GM21723 (cell line): ENCODE data around the gene ATF3.
"Not testable (repeated sequence)": the region's sequence is repeated elsewhere in the genome, so short reads cannot be mapped to it uniquely, and the experiment has no call there.

Experiments used
- ATAC-seq: cut with Tn5 transposase; IDR thresholded peaks from one replicate; pipeline ENCODE4 v1.9.1; 2021; ENCODE audit warnings: mild to moderate bottlenecking, moderate library complexity; ENCODE audit not compliant: unreplicated experiment

The ATF3 gene

DNA sequence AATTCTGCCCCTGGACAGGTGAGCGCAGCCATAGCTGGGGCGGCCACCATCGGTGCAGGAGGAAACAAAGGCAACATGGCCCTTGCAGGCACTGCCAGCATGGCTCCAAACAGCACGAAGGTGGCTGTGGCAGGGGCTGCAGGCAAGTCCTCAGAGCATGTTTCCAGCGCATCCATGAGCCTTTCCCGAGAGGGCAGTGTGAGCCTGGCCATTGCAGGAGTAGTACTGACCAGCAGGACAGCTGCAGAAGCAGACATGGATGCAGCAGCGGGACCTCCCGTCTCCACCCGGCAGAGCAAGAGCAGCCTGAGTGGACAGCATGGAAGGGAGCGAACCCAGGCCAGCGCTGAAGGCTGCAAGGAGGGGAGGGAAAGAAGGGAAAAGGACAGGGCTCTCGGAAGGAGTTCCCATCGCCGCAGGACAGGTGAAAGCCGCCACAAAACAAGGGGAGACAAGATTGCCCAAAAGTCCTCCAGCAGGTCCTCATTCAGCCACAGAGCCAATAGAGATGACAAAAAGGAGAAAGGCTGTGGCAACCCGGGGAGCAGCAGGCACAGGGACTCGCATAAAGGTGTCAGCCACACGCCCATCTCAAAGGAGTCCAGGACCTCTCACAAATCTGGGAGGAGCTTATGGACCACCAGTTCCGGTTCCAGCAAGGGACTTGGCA is 17.4 kb downstream of the ATF3 start:
- ATAC-seq = no peak

DNA sequence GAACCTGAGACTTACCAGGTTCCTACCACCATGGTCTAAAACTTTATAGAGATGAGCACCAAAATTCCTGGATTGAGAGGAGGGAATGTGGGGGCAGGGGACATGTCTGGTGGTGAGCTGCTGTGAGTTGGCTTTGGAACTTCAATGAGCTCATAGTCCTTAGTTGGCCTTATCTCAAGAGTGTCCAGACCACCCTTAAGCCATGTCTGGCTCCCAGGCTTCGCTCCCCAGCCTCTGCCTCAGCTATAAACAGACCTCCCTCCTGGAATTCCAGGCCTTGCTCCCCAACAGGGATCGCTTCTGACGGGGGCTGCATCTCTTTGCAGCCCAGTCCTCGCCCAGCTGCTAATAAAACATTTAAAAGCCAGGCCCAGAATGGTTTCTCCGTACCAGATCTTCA is 19.5 kb downstream of the ATF3 start:
- no peak for ATAC-seq

DNA sequence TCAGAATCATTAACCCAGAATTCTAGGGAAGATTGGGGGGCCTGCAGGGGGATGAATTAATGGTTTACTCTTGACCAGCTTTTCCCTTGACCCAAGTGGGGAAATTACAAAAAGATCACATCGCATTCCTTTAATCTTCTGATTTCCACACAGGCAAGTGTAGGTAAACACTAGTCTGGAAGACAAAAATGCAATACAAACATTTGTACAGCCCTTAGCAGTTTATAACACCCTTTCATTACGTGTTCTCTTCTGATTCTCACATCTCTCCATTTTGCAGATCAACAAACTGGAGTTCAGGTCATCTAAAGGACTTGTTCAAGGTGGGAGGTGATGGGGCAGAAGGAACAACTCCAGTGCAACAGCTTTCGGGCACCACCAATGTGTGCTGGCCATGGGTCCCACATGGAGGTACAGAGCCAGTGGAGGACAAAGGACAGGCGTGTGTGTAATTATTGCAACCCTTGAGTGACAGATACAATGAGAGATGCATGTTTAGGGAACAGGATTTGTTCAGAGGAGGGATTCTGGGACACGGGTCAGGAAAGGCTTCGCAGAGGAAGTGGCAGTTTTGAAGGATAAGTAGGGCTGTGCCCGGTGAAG is 20.4 kb downstream of the ATF3 start:
- no peak for ATAC-seq

DNA sequence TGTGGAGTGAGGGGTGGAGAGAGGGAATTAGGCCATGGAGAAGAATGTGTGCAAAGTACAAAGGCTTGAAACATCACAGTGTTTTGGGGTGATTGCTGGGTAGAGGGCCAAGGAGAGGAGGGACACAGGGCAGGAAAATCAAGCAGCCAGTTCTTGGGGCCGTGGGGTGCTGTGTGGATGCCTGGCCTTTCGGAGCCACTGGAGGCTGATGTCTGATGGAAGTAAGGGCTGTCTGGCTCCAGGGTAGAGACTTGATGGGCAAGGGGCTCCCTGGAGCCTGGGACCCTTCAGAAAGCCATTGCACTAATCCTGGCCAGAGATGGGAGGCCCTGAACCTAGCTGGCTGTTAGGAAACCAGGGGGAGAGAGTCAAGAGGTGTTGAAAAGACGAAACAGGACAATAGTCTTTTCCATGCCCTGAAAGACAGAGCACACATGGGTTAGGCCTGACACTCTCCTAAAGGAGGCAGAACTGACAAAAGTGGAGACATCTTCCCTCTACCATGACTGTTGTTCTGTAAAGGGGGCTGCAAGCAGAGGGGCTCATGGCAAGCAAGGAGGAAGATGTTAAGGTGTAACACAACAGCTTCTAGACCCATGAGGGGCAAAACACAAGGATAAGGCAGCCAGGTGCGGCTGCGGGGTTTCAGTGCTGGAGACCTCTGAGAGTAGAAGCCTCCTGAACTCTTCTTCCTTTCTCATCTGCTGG is 21.0 kb downstream of the ATF3 start:
- ATAC-seq = no peak

DNA sequence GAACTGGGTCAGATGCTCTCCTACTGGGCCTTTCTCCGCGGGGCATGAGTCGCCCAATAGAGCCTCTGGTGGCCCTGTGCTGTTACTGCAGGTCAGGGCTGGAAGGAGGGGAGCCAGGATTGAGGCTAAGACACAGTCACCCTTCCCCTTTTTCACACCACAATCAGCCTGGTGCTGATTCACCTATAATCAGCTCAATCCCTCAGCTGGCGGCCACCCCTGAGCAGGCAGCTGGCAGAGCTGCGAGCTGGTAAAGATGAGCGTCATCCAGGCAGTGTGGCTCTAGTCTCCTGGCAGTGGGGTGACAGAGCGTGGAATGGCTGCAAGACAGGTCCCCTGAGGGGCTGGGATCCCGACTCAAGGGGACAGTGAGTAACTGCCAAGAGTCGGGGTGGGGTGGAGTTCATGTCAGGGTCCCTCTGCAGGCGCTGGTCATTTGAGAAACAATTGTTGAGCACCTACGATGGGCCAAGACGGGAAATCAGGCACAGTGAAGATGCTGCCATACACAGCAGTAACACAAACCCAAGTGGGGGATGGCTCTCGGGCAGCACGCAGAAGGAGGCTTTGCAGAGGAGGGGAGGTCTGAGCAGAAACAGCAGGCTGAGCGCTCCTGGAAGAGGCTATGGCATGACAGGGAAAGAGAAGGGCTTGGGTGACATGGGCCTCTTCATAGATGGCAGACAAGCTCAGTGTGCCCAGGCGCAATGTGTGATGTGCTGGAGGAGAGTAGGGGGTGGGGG is 21.8 kb downstream of the ATF3 start:
- peak; percentile 95 for ATAC-seq

DNA sequence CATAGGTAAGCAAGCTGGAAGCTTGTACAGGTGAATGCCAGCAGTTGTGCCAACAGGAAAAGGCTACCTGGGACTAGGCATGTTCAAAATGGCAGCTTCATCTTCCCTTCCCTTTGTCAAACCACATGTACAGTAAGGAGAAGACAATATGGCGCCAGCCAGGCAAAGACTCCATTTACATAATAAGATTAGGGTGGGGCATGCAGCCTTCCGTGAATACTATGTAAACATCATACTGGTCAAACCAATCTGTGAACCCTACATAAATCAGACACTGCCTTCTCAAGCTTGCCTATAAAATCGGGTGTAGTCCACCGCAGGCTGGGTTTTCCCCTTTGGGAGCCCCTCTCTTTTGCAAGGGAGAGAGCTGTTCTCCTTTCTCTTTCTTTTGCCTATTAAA is 24.6 kb downstream of the ATF3 start:
- ATAC-seq = no peak

DNA sequence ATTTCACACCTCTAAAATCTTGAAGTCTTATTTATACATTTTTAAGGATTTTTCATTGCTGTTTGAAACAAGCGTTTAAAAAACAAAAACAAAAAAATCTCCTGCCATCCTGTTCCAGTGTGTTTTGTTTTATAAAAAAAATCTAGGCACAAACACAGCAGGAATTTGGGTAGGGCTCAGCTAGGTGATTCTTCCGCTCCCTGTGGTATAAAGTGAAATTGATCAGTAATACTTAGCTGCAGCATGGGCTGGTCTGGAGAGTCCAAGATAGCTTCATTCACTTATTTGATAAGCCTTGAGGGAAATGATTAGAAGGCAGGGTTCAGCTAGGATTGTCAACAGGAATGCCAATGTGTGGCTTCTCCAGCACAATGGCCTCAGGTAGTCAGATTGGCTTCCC is 25.7 kb downstream of the ATF3 start:
- ATAC-seq = no peak

DNA sequence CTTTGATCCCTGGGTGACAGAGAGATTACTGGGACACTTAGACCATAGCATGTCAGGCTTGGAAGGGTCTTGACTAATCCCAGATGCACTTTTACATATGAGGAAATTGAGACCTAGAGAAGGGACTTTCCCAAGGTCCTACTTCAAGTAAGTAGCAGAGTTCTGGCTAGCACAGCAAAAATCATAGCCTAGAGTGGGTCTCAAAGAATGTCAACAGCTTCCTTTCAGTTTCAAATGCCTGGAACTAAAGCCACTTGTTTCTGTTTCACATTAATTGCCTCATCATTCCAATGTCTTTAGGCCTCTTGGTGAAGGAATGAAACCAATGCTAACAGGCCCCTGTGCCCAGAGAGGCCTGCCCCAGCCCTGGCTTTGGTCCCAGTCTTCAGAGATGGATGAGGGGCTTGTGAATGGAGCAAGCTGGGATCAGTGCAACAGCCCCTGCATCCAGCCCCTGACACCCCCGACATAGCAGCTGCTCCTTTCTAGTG is 26.6 kb downstream of the ATF3 start:
- ATAC-seq = no peak

DNA sequence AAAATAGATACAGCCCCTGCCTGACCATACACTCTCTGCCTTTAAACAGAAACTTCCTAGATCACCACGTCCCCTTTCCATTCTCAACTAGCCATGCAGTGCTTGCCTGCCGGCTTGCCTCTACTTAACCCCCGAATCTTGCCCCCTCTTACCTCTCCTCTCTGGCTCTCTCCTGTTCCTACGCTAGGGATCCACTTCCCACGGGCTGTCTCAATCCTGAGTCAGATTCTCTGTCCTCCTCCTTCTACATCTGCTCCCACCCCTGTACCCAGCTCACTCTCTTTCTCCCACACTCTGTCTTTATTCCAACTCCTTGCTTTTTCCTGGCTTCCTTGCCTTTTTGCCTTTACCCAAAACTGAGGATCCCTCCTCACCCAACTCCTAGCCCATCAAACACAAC is 29.3 kb downstream of the ATF3 start:
- no peak for ATAC-seq

DNA sequence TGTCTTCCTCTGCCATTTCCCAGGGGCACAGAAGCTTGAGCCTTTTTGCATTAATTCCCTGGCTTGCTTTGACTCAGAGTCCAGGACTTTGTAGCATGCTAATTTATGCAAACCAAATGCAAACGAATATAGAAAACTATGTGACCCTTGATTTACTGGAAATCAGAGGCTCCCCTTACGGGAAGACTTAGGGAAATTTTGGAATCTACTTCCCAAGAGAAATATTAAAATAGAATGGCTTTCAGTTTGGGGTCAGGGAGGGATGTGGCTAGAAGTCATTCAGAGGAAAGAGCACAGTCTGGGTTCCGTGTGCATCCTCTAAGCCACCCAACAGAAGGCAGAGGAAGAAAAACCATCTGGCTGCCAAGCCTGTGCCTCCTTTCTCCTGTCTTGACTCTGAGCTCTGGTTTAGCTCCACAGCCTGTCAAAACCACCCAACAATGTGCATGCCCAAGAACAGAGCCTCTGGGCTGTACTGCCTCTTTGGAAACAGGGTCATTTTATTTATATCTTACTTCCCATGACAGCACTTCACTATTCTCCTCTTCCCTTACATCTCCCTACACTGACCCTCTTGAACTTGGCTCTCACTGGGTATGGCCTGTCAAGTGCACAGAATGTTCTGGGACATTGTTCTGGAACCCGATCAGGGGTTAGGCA is 30.1 kb downstream of the ATF3 start:
- no peak for ATAC-seq

DNA sequence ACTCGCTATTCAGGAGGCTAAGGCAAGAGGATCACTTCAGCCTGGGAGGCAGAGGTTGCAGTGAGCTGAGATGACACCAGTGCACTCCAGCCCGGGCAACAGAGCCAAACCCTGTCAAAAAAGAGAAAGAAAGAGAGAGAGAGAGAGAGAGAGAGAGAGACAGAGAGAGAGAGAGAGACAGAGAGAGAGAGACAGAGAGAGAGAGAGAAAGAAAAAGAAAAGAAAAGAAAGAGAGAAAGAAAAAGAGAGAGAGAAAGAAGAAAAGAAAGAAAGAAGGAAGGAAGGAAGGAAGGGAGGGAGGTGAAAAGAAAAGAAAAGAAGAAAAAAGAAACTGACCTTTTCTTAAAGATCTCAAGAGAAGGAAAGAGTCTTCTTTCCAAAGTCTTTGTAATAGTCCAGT is 31.0 kb downstream of the ATF3 start:
- ATAC-seq = not testable (repeated sequence)

DNA sequence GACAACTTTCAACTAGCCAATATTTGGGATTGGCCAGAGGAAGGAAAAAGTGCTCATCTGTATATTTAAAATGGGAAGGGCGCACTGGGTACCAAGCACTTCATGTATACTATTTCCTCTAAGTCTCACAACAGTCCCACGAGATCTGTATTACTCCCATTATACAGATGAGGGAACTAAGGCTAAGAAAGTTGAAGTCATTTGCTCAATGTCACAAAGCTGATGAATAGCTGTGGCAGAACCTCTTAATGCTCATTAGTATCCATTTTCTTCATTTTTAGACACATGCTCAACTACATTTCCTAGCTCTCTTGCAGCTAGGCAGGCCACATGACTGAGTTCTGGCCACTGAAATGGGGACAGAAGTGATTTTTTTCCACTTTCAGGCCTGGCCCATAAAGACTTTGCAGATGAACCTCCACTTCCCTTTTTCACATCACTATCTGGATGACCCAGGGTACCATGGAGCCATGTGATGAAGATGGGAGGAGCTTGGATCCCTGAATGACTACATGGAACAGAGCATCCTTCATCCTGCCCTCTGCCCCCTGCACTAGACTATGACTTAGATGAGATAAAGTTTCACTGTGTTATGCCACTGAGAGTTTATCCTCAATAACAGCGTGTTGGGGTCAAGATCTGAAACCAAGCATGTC is 31.8 kb downstream of the ATF3 start:
- ATAC-seq = no peak

DNA sequence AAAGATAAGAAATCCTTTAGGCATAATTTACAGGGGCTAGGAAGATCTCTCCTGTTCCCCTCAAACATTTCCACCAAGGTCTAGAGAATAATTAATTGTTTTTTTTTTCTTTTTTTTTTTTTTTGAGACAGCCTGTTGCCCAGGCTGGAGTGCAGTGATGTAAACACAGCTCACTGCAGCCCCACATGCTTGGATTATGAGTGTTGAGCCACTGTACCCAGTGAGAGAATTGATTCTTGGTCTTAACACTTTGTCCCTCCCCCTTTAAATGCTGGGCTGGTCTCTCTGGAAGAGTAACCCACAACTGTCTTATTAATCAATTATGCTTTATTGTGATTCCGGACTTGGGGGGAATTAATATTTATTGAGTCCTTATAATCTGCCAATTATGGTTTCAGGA is 33.4 kb downstream of the ATF3 start:
- no peak for ATAC-seq

DNA sequence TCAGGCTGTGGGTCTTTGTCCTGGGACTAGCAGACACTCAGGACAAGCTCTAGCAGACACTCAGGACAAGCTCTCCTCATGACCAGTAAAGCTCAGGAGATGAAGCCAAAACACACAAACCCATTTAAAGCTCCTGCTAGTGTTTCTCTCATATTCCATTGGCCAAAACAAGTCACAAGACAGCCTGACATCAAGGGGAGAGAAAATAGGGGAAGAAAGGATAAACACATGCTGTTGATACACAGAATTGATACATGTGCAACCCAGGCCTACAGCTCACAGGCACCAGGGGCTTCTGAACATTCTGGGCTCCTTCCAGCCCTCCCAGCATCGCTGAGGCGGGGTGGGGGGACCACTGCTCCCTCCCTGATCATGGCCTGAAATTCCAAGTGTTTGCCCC is 35.3 kb downstream of the ATF3 start:
- ATAC-seq = no peak

DNA sequence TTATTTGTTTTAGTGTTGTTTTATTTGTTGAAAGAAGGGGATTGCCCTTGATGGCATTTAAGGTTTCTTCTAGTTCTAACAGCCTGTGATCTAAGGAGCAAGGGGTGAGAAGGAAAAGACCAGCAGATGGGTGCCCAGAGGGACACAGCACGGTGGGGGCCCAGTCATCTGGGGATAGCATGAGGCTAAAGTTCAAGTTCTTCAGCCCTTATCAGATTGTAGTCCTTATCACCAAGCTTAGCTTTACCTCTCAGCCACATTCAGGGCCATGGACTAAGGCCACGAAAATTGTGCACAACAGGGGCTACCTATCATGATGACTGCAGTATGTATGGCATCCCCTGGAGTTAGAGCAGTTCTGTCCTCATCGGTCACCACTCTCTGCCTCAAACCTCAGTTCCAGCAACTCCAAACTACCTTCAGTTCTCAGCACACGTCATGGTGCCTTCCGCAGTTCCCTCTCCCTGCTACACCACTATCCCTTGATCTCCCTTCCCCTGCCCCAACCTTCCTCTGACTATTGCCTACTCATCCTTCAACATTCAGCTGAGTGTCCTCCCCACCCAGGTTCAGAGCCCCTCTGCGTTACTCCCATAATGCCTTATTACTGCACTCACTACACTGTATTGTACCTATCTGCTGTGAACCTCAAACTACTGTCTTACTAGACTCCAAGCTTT is 36.4 kb downstream of the ATF3 start:
- ATAC-seq = no peak

DNA sequence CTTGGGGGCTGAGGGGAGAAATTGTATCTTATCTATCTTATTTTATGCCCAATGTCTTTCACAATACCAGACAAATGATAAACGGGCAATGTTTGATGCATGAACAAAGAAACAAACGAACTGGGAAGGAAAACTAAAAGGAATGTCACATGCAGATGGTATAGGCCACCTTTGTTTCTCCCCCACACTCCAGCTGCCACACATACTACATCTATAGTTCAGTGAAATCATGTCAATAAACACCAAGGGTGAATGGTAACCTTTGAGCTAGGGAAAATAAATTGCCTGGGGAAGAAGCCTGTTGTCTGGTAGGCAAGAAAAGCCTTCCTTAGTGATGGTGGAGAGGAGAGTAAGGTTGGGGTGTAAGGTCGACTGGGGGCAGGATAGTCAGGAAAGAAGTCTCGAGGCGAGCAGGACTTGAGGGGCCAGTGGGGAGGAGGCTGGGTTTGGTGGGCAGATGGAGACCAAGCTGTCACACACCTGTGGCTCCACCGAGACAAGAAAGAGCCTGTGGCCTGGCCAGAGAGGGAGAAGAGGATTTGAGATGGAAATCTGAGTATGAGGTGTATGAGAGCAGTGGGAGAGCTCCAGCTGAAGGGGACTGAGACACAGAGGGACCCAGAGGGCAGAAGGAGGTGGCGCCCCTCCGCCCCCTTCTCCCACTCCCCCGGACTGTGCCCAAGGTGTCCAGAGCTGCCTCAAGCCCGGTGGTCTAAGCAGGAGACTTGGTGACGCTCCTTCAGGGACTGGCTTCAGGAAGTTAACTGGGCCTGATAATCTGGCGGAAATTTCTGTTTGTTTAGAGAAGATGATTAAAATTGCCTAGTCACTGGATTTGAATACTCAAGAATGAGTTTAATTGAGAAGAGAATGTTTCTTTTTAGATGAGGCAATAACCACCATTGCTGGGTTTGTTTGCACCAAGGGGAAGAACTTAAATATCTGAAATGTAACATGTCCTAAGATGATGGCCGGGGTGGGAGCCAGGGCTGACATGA is 37.3 kb downstream of the ATF3 start:
- ATAC-seq = no peak

DNA sequence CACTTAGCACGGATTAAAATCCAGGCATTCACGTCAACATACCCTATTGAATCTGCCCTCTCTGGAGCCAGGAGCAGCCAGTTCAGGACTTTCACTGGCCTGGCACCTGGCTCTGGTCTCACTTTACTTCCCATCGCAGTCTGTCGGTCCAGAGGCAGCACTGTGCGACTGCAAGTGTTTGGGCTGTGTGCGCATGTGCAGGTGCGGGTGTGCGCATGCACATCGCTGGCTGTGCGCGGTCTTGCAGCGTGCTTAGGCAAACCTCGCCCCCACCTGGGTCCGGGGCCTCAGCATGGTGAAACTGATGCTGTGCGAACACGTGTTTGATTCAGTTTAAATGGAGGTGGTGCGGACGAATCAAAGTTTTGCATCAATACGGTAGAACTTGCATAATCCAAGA is 38.0 kb downstream of the ATF3 start:
- ATAC-seq = no peak

DNA sequence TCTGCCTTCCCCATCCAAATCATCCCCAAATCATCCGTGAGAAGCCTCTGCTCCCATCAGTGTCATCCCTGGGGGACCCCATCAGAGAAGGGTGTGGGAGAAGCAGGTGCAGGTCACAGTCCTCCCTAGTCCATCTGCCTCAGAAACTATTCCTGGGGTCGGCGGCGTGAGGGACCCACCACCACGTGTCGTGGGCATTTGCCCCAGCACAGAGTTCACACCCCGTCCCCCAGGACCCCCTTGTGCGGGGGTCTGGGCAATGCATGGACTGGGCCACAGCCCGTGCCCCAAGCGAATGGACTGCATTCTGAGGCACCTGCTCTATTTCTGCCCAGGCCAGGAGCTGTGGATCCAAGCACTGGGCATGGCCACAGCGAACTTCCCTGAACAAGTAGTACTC is 38.4 kb downstream of the ATF3 start:
- no peak for ATAC-seq

DNA sequence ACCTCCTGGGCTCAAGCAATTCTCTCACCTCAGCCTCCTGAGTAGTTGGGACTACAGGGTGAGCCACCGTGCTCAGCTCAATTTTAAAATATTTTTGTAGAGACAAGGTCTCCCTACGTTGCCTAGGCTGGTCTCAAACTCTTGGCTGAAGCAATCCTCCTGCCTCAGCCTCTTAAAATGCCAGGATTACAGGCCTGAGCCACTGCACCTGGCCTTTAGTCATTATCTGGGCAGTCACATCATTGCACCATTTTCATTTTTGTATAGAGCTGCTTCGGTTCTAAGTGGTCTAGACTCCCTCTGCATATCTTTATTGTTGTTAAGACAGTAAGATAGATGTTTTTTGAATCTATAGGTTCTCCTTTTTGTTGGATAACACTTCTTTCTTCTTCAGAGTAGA is 39.9 kb downstream of the ATF3 start:
- ATAC-seq = no peak
